ENCODE data around the gene EFCAB6.

Gene EFCAB6

GRCh38 chr22:43853328-43853931 lies 41.3 kb upstream of the EFCAB6 start:
- Histone ChIP-seq H3K4me3 (ENCODE audit: low read depth, low read length) (no peak overlapping the region), H3K27ac (no peak overlapping the region), H3K36me3 (replicated peaks) (no peaks in the 10 kb centered on the region), H3K27me3 (replicated peaks) (no peaks in the 10 kb centered on the region)
- no peak for TF ChIP-seq CTCF (IDR thresholded peaks at IDR 0.05; ENCODE audit: low read depth, low read length, missing control alignments)
- DNase-seq = no peak
- in situ Hi-C loops (cut with HindIII; ENCODE audit: low pct_ligation_motif_present, low sequenced_read_pairs) = no loop called here

GRCh38 chr22:43852573-43853327 lies 40.6 kb upstream of the EFCAB6 start:
- H3K36me3 ChIP-seq (replicated peaks) = no peaks in the 10 kb centered on the region
- no peak for DNase-seq
- TF ChIP-seq CTCF (IDR thresholded peaks at IDR 0.05; ENCODE audit: low read depth, low read length, missing control alignments) = no peak
- no peak overlapping the region for H3K27ac ChIP-seq
- no peaks in the 10 kb centered on the region for H3K27me3 ChIP-seq (replicated peaks)
- H3K4me3 ChIP-seq (ENCODE audit: low read depth, low read length) = no peak overlapping the region
- in situ Hi-C loops (cut with HindIII; ENCODE audit: low pct_ligation_motif_present, low sequenced_read_pairs) = no loop called here

GRCh38 chr22:43851979-43852307 lies 39.8 kb upstream of the EFCAB6 start:
- in situ Hi-C loops (cut with HindIII; ENCODE audit: low pct_ligation_motif_present, low sequenced_read_pairs) = no loop called here
- no peak overlapping the region for H3K4me3 ChIP-seq (ENCODE audit: low read depth, low read length)
- H3K36me3 ChIP-seq (replicated peaks) = no peaks in the 10 kb centered on the region
- no peak overlapping the region for H3K27ac ChIP-seq
- no peaks in the 10 kb centered on the region for H3K27me3 ChIP-seq (replicated peaks)
- no peak for TF ChIP-seq CTCF (IDR thresholded peaks at IDR 0.05; ENCODE audit: low read depth, low read length, missing control alignments)
- DNase-seq = no peak

- in situ Hi-C loops (cut with HindIII; ENCODE audit: low pct_ligation_motif_present, low sequenced_read_pairs) = no loop called here
- no peak for TF ChIP-seq CTCF (IDR thresholded peaks at IDR 0.05; ENCODE audit: low read depth, low read length, missing control alignments)
- DNase-seq = no peak
- Histone ChIP-seq H3K4me3 (ENCODE audit: low read depth, low read length) (no peak overlapping the region), H3K27ac (no peak overlapping the region), H3K27me3 (replicated peaks) (no peaks in the 10 kb centered on the region), H3K36me3 (replicated peaks) (no peaks in the 10 kb centered on the region)
These were observed 39.2 kb upstream of the EFCAB6 start for GRCh38 chr22:43851058-43851978.

- no peak for DNase-seq
- in situ Hi-C loops (cut with HindIII; ENCODE audit: low pct_ligation_motif_present, low sequenced_read_pairs) = no loop called here
- Histone ChIP-seq H3K36me3 (replicated peaks) (no peaks in the 10 kb centered on the region), H3K27me3 (replicated peaks) (no peaks in the 10 kb centered on the region), H3K4me3 (ENCODE audit: low read depth, low read length) (no peak overlapping the region), H3K27ac (no peak overlapping the region)
- no peak for TF ChIP-seq CTCF (IDR thresholded peaks at IDR 0.05; ENCODE audit: low read depth, low read length, missing control alignments)
These were observed 38.4 kb upstream of the EFCAB6 start for GRCh38 chr22:43850529-43850928.
